WTC11 (cell line): ENCODE results near the gene SORCS1. TPM values are rescaled to one million over a fixed set of nuclear protein-coding genes. Genes with fewer than 3 reads are reported as not detected.
A peak's percentile ranks its signal among the peaks of the same experiment; 100 is the strongest.
"Not testable (repeated sequence)": the region's sequence is repeated elsewhere in the genome, so short reads cannot be mapped to it uniquely, and the experiment has no call there.

Experiments
- ATAC-seq: fragments of 200-7000 bp; cut with Tn5 transposase; 2 replicates; pipeline ENCODE4 v1.10.0; 2021; ENCODE audit warnings: mild to moderate bottlenecking, moderate library complexity
- CTCF ChIA-PET: fragments of 300-600 bp; sonication (Branson Sonifier 250); formaldehyde crosslinking; loops from one replicate; lab custom pipeline; 2021; ENCODE audit warnings: antibody characterized with exemption; lab: Charles Lee
- POLR2A ChIA-PET: fragments of 350-600 bp; sonication (Branson Sonifier 250); formaldehyde crosslinking; loops from one replicate; lab custom pipeline; 2021; ENCODE audit warnings: antibody characterized with exemption; lab: Charles Lee
- DNase-seq: peaks from one replicate; pipeline ENCODE4 v3.0.0; 2021; ENCODE audit warnings: low spot score
- H3K27ac Mint-ChIP-seq: 2 replicates; pipeline ENCODE4 v1.8.0; 2021; ENCODE audit warnings: mixed read lengths
- H3K27me3 Mint-ChIP-seq: 2 replicates; pipeline ENCODE4 v1.8.0; 2021; ENCODE audit warnings: low read depth, mild to moderate bottlenecking, moderate library complexity, mixed read lengths
- H3K36me3 Mint-ChIP-seq: 2 replicates; pipeline ENCODE4 v1.8.0; 2021; ENCODE audit warnings: mixed read lengths
- H3K4me1 Mint-ChIP-seq: 2 replicates; pipeline ENCODE4 v1.8.0; 2022; ENCODE audit warnings: mixed read lengths
- H3K4me3 Mint-ChIP-seq: 2 replicates; pipeline ENCODE4 v1.8.0; 2021; ENCODE audit warnings: mild to moderate bottlenecking, moderate library complexity, mixed read lengths
- H3K9me3 Mint-ChIP-seq: 2 replicates; pipeline ENCODE4 v1.8.0; 2021; ENCODE audit warnings: mixed read lengths
- ATF1 ChIP-seq: sonication (generic); formaldehyde crosslinking; IDR thresholded peaks from 2 replicates; pipeline ENCODE4 v1.8.1; 2023; ENCODE audit warnings: mild to moderate bottlenecking, moderate library complexity, missing genetic modification reagents
- CBFB ChIP-seq: sonication (generic); formaldehyde crosslinking; IDR thresholded peaks from 2 replicates; pipeline ENCODE4 v1.8.1; 2022; ENCODE audit warnings: mild to moderate bottlenecking, low read depth, missing genetic modification reagents
- CREB1 ChIP-seq: sonication (generic); formaldehyde crosslinking; IDR thresholded peaks from 2 replicates; pipeline ENCODE4 v1.8.0; 2023; ENCODE audit warnings: mild to moderate bottlenecking, missing genetic modification reagents
- CTCF ChIP-seq: fragments of 200-600 bp; IDR thresholded peaks from 2 replicates; pipeline ENCODE4 v1.8.0; 2022; ENCODE audit warnings: antibody characterized with exemption
- ELF4 ChIP-seq: sonication (generic); formaldehyde crosslinking; IDR thresholded peaks from 2 replicates; pipeline ENCODE4 v1.8.1; 2022; ENCODE audit warnings: low read depth, mild to moderate bottlenecking, moderate library complexity, missing genetic modification reagents
- ERG ChIP-seq: fragments of 250-450 bp; sonication (Bioruptor Pico); IDR thresholded peaks from 2 replicates; pipeline ENCODE4 v1.8.0; 2021; ENCODE audit warnings: mild to moderate bottlenecking
- GTF2I ChIP-seq: fragments of 250-450 bp; sonication (Bioruptor Pico); conservative IDR thresholded peaks from 2 replicates; pipeline ENCODE4 v1.4.0; 2021; ENCODE audit warnings: mild to moderate bottlenecking
- HMGXB4 ChIP-seq: sonication (generic); formaldehyde crosslinking; IDR thresholded peaks from 2 replicates; pipeline ENCODE4 v1.8.1; 2023; ENCODE audit warnings: mild to moderate bottlenecking, moderate library complexity, missing genetic modification reagents
- IRF2 ChIP-seq: sonication (generic); formaldehyde crosslinking; IDR thresholded peaks from 2 replicates; pipeline ENCODE4 v1.8.0; 2022; ENCODE audit warnings: low read depth, missing genetic modification reagents, borderline replicate concordance
- JUN ChIP-seq: sonication (generic); formaldehyde crosslinking; IDR thresholded peaks from 2 replicates; pipeline ENCODE4 v1.8.0; 2023; ENCODE audit warnings: mild to moderate bottlenecking, missing genetic modification reagents
- KAT7 ChIP-seq: sonication (generic); formaldehyde crosslinking; IDR thresholded peaks from 2 replicates; pipeline ENCODE4 v1.8.1; 2023; ENCODE audit warnings: missing genetic modification reagents, mild to moderate bottlenecking, borderline replicate concordance
- MAX ChIP-seq: sonication (generic); formaldehyde crosslinking; IDR thresholded peaks from 2 replicates; pipeline ENCODE4 v1.8.0; 2022; ENCODE audit warnings: mild to moderate bottlenecking, missing genetic modification reagents
- ZBTB21 ChIP-seq: sonication (generic); formaldehyde crosslinking; IDR thresholded peaks from 2 replicates; pipeline ENCODE4 v1.8.1; 2023; ENCODE audit warnings: mild to moderate bottlenecking, missing genetic modification reagents, borderline replicate concordance
- ZNF263 ChIP-seq: sonication (generic); formaldehyde crosslinking; IDR thresholded peaks from 2 replicates; pipeline ENCODE4 v1.8.1; 2022; ENCODE audit warnings: low read depth, mild to moderate bottlenecking, moderate library complexity, missing genetic modification reagents
- ZNF671 ChIP-seq: fragments of 250-450 bp; sonication (Bioruptor Pico); IDR thresholded peaks from 2 replicates; pipeline ENCODE4 v1.8.0; 2021; ENCODE audit warnings: mild to moderate bottlenecking
- total RNA-seq: library from RNA; stranded (reverse); gene quantifications from 3 replicates; pipeline ENCODE4 v1.2.3, GENCODE V29; 2021
- TF ChIP-seq, protein P1 (sequence below): sonication (generic); formaldehyde crosslinking; IDR thresholded peaks from 2 replicates; pipeline ENCODE4 v1.8.1; 2023; ENCODE audit warnings: mild to moderate bottlenecking, missing genetic modification reagents
- TF ChIP-seq, protein P2 (sequence below): fragments of 250-450 bp; sonication (Bioruptor Pico); IDR thresholded peaks from 2 replicates; pipeline ENCODE4 v1.9.0; 2021; ENCODE audit warnings: moderate library complexity, mild to moderate bottlenecking, inconsistent platforms, borderline replicate concordance
- TF ChIP-seq, protein P3 (sequence below): fragments of 250-450 bp; sonication (Bioruptor Pico); IDR thresholded peaks from 2 replicates; pipeline ENCODE4 v1.9.0; 2021; ENCODE audit warnings: mild to moderate bottlenecking

SORCS1 gene
- total RNA-seq, 1 experiment from 2014 or later: 3.3 TPM

- H3K9me3 Mint-ChIP-seq: no peaks in the 10 kb centered on the region
- ATAC-seq: no peak
- peaks cover 74% of the 10 kb centered on the region for H3K27me3 Mint-ChIP-seq
- no peak overlapping the region for H3K4me3 Mint-ChIP-seq
- H3K4me1 Mint-ChIP-seq: peaks cover 20% of the 10 kb centered on the region
- peaks cover 3% of the 10 kb centered on the region; the same call in 1 of the 2 replicates for H3K36me3 Mint-ChIP-seq
- no peak for DNase-seq
- ChIA-PET POLR2A (no interaction called here), CTCF (no interaction called here)
- TF ChIP-seq KAT7 (CRISPR knock-in tag) (no peak), MAX (CRISPR knock-in tag) (no peak), ZNF671 (no peak), ZNF263 (CRISPR knock-in tag) (no peak), CREB1 (CRISPR knock-in tag) (no peak), ZBTB21 (no peak), ATF1 (CRISPR knock-in tag) (no peak)
- H3K27ac Mint-ChIP-seq: no peak overlapping the region
These were observed 233.8 kb downstream of the SORCS1 start for GRCh38 chr10:106930751-106931150.

GRCh38 chr10:106929291-106929895, 235.1 kb downstream of the SORCS1 start:
- peak; percentile 78; the same call in 1 of the 2 replicates for TF ChIP-seq GTF2I (CRISPR knock-in tag)
- no peak for TF ChIP-seq ELF4 (CRISPR knock-in tag)
- ChIA-PET POLR2A (no interaction called here), CTCF (no interaction called here)
- H3K9me3 Mint-ChIP-seq: no peaks in the 10 kb centered on the region
- DNase-seq: no peak
- ATAC-seq: peak; percentile 68
- H3K27ac Mint-ChIP-seq: no peak overlapping the region
- peaks cover 27% of the 10 kb centered on the region for H3K4me1 Mint-ChIP-seq
- peaks cover 72% of the 10 kb centered on the region for H3K27me3 Mint-ChIP-seq
- H3K4me3 Mint-ChIP-seq: no peak overlapping the region
- H3K36me3 Mint-ChIP-seq: peaks cover 3% of the 10 kb centered on the region; the same call in 1 of the 2 replicates

- peaks cover 76% of the 10 kb centered on the region for H3K27me3 Mint-ChIP-seq
- H3K4me3 Mint-ChIP-seq: not testable (repeated sequence)
These were observed 236.4 kb downstream of the SORCS1 start for GRCh38 chr10:106928151-106928550.

DNA sequence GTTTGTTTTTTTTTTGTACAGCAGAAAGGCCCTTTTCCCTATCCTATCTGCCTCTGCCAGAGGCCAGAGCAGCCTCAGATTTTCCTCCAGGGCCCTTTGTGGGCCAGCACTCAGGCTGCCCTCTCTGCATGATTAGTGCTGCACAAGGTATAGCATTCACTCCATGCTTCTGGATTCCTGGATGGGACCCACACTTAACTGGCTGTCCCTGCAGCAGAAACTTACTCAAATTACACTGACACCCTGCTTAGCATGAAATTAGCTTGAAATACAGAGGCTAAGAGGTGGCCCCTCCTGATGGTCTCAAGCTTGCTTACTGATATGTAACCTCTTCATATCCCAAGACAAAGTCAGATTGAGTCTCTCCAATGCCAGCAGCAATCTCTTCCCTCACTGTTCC, 239.3 kb downstream of the SORCS1 start:
- DNase-seq (no peak), ATAC-seq (peak; percentile 67; the same call in 1 of the 2 replicates)
- ChIA-PET POLR2A (no interaction called here), CTCF (no interaction called here)
- Mint-ChIP-seq H3K9me3 (no peaks in the 10 kb centered on the region), H3K4me3 (no peak overlapping the region), H3K4me1 (peaks cover 29% of the 10 kb centered on the region), H3K27ac (no peak overlapping the region), H3K27me3 (peaks cover 77% of the 10 kb centered on the region), H3K36me3 (peaks cover 3% of the 10 kb centered on the region; the same call in 1 of the 2 replicates)
- TF ChIP-seq, protein P1, sequence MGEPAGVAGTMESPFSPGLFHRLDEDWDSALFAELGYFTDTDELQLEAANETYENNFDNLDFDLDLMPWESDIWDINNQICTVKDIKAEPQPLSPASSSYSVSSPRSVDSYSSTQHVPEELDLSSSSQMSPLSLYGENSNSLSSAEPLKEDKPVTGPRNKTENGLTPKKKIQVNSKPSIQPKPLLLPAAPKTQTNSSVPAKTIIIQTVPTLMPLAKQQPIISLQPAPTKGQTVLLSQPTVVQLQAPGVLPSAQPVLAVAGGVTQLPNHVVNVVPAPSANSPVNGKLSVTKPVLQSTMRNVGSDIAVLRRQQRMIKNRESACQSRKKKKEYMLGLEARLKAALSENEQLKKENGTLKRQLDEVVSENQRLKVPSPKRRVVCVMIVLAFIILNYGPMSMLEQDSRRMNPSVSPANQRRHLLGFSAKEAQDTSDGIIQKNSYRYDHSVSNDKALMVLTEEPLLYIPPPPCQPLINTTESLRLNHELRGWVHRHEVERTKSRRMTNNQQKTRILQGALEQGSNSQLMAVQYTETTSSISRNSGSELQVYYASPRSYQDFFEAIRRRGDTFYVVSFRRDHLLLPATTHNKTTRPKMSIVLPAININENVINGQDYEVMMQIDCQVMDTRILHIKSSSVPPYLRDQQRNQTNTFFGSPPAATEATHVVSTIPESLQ (CRISPR knock-in tag): no peak
- no peak for TF ChIP-seq ERG (CRISPR knock-in tag)
- TF ChIP-seq, protein P2, sequence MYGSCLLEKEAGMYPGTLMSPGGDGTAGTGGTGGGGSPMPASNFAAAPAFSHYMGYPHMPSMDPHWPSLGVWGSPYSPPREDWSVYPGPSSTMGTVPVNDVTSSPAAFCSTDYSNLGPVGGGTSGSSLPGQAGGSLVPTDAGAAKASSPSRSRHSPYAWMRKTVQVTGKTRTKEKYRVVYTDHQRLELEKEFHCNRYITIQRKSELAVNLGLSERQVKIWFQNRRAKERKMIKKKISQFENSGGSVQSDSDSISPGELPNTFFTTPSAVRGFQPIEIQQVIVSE (CRISPR knock-in tag): no peak
- TF ChIP-seq, protein P3, sequence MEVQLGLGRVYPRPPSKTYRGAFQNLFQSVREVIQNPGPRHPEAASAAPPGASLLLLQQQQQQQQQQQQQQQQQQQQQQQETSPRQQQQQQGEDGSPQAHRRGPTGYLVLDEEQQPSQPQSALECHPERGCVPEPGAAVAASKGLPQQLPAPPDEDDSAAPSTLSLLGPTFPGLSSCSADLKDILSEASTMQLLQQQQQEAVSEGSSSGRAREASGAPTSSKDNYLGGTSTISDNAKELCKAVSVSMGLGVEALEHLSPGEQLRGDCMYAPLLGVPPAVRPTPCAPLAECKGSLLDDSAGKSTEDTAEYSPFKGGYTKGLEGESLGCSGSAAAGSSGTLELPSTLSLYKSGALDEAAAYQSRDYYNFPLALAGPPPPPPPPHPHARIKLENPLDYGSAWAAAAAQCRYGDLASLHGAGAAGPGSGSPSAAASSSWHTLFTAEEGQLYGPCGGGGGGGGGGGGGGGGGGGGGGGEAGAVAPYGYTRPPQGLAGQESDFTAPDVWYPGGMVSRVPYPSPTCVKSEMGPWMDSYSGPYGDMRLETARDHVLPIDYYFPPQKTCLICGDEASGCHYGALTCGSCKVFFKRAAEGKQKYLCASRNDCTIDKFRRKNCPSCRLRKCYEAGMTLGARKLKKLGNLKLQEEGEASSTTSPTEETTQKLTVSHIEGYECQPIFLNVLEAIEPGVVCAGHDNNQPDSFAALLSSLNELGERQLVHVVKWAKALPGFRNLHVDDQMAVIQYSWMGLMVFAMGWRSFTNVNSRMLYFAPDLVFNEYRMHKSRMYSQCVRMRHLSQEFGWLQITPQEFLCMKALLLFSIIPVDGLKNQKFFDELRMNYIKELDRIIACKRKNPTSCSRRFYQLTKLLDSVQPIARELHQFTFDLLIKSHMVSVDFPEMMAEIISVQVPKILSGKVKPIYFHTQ (CRISPR knock-in tag): no peak
- TF ChIP-seq IRF2 (CRISPR knock-in tag): no peak
- no peak for TF ChIP-seq HMGXB4
- TF ChIP-seq CTCF: no peak
- no peak for TF ChIP-seq JUN (CRISPR knock-in tag)
- no peak for TF ChIP-seq CBFB

More at GRCh38 chr10:106928151-106928550, 236.4 kb downstream of the SORCS1 start:
- H3K36me3 Mint-ChIP-seq, DNase-seq, CTCF ChIA-PET, ATAC-seq, H3K27ac Mint-ChIP-seq, POLR2A ChIA-PET, H3K9me3 Mint-ChIP-seq: not testable (repeated sequence)
- peaks cover 27% of the 10 kb centered on the region for H3K4me1 Mint-ChIP-seq
